GM19324 (cell line): ENCODE measurements around the gene TAF1B.
"Not testable (repeated sequence)": the region's sequence is repeated elsewhere in the genome, so short reads cannot be mapped to it uniquely, and the experiment has no call there.

ENCODE experiments used
- ATAC-seq: cut with Tn5 transposase; IDR thresholded peaks from one replicate; pipeline ENCODE4 v1.9.1; 2021; ENCODE audit warnings: mild to moderate bottlenecking, moderate library complexity; ENCODE audit not compliant: unreplicated experiment, low FRiP score

The TAF1B gene

DNA sequence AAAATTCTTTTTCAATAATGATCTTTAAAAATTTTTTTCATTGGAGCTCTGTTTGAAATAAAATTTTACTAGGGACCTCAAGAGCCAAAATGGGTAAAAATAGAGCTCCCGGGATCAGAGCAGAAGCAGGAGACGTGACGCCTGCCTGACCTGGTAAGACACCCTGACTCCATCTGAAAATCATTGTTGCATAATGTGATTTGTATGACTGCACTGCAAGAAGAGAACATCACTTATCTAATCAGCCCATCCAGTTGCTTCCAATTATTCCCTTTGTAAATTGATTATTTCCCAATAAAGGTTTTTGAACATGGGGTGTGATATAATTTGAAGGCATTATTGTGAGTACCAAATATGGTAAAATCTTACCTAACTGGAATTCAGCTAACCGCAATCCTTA, 17.1 kb upstream of the TAF1B start:
- no peak for ATAC-seq

- ATAC-seq = no peak
Measured at GRCh38 chr2:9830685-9831410, 12.4 kb upstream of the TAF1B start.

DNA sequence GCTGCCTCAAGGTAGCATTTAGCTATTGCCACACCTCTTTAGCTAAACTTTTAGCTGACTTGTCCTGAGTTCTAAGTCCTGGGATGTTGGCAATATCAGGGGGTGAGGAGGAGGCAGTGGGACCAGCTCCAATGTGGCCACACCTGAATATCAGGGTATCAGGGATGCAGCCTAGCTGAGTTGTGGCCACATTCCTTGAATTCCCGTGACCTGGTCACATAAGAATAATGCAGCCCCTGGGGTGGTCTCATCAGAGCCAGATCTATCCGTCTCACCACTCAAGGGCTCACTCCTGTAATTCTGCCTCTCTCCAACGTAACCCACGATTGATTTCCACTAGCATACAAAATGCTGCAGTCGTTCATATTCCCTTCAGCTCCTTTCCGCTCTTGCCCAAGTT, 11.6 kb upstream of the TAF1B start:
- no peak for ATAC-seq

DNA sequence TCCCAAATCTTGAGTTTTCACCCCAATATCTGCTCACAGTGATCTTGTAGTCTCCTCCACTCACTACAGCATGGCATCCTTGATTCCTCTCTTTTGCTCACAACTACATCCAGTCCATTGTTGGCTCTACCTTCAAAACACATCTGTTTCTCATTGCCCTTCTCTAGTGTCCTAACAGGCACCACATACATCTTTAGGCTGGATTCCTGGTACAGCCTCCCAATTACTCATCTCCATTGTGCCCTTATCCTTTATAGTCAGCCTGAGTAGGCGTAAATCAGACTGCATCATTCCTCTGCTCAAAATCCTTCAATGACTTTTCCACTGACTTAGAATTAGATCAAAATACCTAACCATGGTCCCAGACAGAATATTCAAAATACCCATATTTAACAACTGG, 10.7 kb upstream of the TAF1B start:
- no peak for ATAC-seq

- not testable (repeated sequence) for ATAC-seq
Measured at GRCh38 chr2:9835068-9835467, 8.2 kb upstream of the TAF1B start.

GRCh38 chr2:9836074-9836473, 7.2 kb upstream of the TAF1B start:
- ATAC-seq = no peak

DNA sequence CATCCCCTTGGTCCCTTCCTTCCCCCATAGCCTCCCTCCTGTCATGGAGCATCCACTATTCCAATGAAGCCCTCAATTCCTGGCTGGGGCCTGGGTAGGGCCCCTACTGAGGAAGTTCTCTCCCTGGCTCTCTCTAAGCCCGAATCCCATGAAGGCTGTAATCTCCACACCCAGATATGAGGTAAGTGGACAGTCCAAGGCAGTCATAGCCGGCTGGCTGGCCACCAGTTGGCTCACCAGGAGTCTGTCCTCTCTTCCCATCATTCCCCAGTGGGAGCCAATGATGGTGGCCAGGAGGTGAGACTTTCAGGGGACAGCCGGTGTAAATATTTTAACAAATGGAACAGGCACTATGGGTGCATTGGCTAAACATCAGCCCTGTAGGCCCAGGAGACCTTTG, 6.8 kb upstream of the TAF1B start:
- ATAC-seq = no peak

GRCh38 chr2:9837451-9837850, 5.8 kb upstream of the TAF1B start:
- ATAC-seq = no peak

DNA sequence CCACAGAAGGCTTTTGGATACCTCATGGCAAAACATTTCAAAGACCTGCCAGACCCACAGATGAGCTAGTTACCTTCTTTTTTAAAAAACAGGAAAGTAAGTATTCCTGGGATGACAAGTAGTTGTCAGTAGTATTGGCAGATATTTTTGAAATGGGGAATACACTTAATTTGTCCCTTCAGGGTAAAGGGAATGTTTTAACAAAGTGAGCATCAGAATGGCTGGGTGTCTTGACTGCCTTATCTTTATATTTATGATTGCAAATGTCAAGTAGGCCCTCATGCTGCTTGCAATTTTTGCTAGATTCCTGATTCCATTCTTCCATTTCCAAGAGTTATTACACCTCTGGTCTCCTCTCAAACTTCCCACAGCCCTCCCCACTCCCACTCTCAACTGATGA, 4.9 kb upstream of the TAF1B start:
- ATAC-seq = no peak

DNA sequence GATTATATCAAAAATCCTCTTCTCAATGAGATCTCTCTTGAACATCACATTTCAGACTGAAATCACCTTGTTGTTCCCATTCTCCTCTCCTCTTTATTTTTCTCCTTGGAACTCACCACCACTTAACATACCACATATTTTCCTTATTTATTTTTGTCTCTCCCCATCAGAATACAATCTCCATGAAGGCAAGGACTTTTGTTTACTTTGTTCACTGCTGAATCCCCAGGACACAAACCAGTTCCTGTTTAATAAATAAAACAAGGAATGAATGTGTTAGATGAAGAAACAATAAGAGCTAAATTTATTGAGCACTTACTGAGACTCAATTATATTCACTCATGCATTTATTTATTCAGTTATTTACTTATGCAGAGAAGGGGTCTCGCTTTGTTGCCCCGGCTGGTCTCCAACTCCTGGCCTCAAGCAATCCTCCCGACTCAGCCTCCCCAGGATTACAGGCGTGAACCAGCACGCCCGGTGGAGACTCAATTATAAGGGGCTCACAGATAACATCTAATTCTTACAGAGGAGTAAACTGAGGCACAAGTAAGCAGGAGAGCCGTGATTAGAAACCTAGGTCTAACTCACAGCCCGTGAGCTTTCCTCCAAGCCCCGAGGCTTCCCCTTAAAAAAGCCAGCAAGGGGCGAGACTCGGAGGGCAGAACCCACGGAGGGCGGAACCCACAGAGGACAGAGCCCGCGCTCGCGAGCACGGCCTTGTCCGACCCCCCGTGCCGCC, 616 bp upstream of the TAF1B start:
- ATAC-seq = no peak

DNA sequence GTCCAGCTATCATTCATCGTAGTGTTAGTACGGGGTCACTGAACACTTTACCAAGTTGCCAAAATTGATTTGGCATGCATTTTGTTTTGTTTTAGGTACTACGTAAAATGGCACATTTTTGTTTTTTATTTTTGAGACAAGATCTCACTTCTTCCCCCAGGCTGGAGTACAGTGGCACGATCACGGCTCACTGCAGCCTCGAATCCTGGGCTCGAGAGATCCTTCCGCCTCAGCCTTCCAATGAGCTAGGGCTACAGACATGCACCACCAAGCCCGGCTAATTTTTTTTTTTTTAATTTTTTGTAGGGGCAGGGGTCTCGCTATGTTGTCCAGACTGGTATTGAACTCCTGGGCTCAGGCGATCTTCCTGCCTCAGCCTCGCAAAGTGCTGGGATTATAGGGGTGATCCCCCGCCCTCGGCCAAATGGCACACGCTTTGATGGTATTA, 786 bp downstream of the TAF1B start:
- ATAC-seq = no peak

DNA sequence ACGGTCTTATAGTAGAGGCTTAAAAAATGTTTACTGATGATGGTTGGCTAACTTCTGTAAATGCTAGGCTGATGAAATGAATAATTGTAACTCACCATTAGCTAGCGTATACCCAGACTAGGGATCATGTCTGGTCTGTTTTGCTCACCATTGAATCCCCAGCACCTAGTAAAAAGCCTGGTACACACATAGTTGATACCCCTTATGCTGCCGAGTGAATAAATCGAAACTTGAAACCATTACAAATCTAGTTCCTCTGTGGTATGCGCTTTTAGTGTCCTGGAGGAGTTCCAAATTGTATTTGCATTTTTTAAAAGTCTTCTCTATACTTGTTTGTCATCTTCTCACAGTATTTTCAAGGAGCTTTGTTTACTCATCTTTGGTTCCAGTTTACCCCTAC, 1.3 kb downstream of the TAF1B start:
- ATAC-seq = no peak

- ATAC-seq = no peak
Measured at GRCh38 chr2:9846554-9846953, 3.3 kb downstream of the TAF1B start.

DNA sequence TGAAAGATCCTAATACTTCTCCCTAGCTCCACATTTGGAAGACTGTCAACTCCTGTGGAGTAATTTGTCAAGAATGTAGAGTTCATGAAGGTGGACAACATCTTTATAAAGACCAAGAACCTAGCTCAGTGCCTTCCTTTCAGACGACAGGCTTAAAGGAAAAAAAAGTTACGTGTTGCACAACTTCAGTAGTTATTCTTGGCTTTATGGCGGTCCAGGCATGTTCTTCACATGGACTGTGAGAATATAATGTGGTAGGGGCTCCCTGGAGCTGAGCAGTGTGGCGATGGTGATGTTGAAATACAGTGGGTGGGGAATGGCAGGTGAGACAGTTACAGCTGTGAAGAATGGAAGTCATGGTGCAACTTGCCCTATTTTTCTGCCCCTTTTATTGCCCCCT, 3.9 kb downstream of the TAF1B start:
- no peak for ATAC-seq

GRCh38 chr2:9852881-9853280, 9.6 kb downstream of the TAF1B start:
- no peak for ATAC-seq

DNA sequence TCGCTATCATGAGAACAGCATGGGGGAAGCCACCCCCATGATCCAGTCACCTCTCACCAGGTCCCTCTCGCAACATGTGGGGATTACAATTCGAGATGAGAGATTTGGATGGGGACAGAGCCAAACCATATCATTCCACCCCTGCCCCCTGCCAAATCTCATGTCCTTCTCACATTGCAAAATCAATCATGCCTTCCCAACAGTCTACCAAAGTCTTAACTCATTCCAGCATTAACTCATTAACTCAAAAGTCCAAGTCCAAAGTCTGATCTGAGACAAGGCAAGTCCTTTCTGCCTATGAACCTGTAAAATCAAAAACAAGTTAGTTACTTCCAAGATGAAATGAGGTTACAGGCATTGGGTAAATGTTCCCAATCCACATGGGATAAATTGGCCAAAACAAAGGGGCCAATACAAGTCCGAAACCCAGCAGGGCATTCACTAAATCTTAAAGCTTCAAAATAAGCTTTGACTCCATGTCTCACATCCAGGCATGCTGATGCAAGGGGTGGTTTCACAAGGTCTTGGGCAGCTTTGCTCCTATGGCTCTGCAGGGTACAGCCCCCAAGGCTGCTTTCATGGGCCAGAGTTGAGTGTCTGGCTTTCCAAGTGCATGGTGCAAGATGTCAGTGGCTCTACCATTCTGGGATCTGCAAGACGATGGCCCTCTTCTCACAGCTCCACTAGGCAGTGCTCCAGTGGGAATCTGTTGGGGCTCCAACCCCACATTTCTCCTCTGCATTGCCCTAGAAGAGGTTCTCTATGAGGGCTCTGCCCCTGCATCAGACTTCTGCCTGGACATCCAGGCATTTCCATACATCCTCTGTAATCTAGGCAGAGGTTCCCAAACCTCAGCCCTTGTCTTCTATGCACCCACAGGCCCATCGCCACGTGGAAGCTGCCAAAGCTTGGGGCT, 14.8 kb downstream of the TAF1B start:
- no peak for ATAC-seq

DNA sequence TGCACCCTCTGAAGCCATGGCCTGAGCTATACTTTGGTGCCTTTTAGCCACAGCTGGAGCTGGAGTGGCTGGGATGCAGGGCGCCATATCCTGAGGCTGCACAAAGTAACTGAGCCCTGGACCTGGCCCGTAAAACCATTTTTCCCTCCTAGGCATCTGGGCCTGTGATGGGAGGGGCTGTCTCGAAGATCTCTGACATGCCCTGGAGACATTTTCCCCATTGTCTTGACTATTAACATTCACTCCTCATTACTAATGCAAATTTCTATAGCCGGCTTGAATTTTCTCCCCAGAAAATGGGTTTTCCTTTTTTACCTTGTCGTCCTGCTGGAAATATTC, 15.4 kb downstream of the TAF1B start:
- ATAC-seq = no peak

- ATAC-seq = not testable (repeated sequence)
Measured at GRCh38 chr2:9860922-9861580, 17.8 kb downstream of the TAF1B start.

DNA sequence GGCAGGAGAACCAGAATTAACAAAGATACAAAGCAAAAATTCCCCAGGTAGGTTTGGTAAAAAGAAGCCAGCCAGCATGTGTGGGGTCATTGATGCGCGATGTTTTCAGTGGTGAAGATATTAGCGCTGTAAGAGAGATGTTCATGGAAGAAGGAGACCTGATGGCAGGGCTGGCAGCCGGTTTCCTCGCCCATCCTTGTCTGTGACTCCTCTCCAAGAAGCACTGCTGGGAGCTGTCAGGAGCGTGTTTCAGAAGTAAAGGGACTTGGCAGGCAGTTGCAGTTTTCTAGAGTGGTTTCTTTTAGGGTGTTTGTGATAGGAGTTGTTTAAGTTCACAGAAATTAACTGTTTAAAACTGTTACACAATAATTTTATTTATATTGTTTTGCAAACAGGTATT, 24.6 kb downstream of the TAF1B start:
- ATAC-seq = no peak

DNA sequence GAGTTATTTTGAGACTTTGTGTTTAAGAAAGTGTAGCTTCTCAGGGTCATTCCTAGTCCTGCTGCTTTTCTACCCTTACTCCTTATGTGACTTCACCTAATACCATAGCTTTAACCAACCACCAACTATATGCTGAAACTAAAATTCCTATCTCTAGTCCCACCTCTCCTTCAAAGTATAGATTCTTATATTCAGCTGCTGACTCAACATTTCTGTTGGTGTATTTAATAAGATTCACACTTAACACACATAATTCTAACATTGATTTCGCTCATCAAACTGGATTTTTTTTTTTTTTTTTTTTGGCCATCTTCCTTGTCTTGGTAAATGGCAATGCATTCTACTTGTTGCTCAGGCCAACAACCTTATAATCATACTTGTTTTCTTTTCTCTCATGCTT, 30.1 kb downstream of the TAF1B start:
- ATAC-seq = no peak

GRCh38 chr2:9877026-9877425, 33.8 kb downstream of the TAF1B start:
- ATAC-seq = no peak
